OCI-LY1 (cell line): ENCODE data around the gene GNG7.

Experiments used
- H2AFZ ChIP-seq: fragments of 200-600 bp; sonication (generic), shearing (Covaris generic); 2 replicates; pipeline ENCODE4 v1.6.0; 2014; ENCODE audit warnings: antibody characterized with exemption, mild to moderate bottlenecking, low read length
- H3F3A ChIP-seq: fragments of 200-600 bp; sonication (generic), shearing (Covaris generic); 2 replicates; pipeline ENCODE4 v1.6.0; 2014; ENCODE audit warnings: mild to moderate bottlenecking, antibody characterized with exemption, low read length, moderate library complexity; ENCODE audit not compliant: insufficient read depth
- H3K27ac ChIP-seq: fragments of 200-600 bp; sonication (generic); 2 replicates; pipeline ENCODE4 v1.5.1; 2014; ENCODE audit warnings: low read length, mixed run types, mild to moderate bottlenecking, low read depth; ENCODE audit not compliant: poor library complexity, severe bottlenecking
- H3K27me3 ChIP-seq: fragments of 200-600 bp; sonication (generic); 2 replicates; pipeline ENCODE4 v1.6.0; 2014; ENCODE audit warnings: antibody characterized with exemption, mild to moderate bottlenecking, low read length, moderate library complexity; ENCODE audit not compliant: insufficient read depth
- H3K36me3 ChIP-seq: fragments of 200-600 bp; sonication (generic); 2 replicates; pipeline ENCODE4 v1.6.1; 2014; ENCODE audit warnings: mild to moderate bottlenecking, antibody characterized with exemption, low read length, moderate library complexity, mixed read lengths; ENCODE audit not compliant: insufficient read depth
- H3K4me1 ChIP-seq: fragments of 200-600 bp; sonication (generic); 2 replicates; pipeline ENCODE4 v1.5.1; 2014; ENCODE audit warnings: mild to moderate bottlenecking, low read length, moderate library complexity; ENCODE audit not compliant: insufficient read depth, severe bottlenecking
- H3K4me2 ChIP-seq: fragments of 200-600 bp; sonication (generic), shearing (Covaris generic); 2 replicates; pipeline ENCODE4 v1.6.1; 2014; ENCODE audit warnings: low read length
- H3K4me3 ChIP-seq: fragments of 200-600 bp; sonication (generic); 2 replicates; pipeline ENCODE4 v1.5.1; 2014; ENCODE audit warnings: low read length, low read depth, mild to moderate bottlenecking, mixed read lengths; ENCODE audit not compliant: poor library complexity, severe bottlenecking
- H3K79me2 ChIP-seq: fragments of 200-600 bp; shearing (Covaris generic); 2 replicates; pipeline ENCODE4 v1.6.1; 2016; ENCODE audit warnings: mixed run types, low read length, mixed read lengths; ENCODE audit not compliant: insufficient read depth
- H3K9ac ChIP-seq: fragments of 200-600 bp; sonication (generic), shearing (Covaris generic); 2 replicates; pipeline ENCODE4 v1.6.1; 2014; ENCODE audit warnings: mild to moderate bottlenecking, low read length, mixed read lengths
- H3K9me2 ChIP-seq: fragments of 200-600 bp; sonication (generic), shearing (Covaris generic); 2 replicates; pipeline ENCODE4 v1.6.1; 2014; ENCODE audit warnings: low read depth, mild to moderate bottlenecking, low read length, mixed read lengths
- H3K9me3 ChIP-seq: fragments of 200-600 bp; shearing (Covaris generic); 2 replicates; pipeline ENCODE4 v1.6.1; 2014; ENCODE audit warnings: low read length, mixed read lengths
- H4K20me1 ChIP-seq: fragments of 200-600 bp; sonication (generic), shearing (Covaris generic); 2 replicates; pipeline ENCODE4 v1.6.0; 2016; ENCODE audit warnings: mild to moderate bottlenecking, low read length; ENCODE audit not compliant: insufficient read depth
- EZH2 ChIP-seq: fragments of 200-600 bp; sonication (generic), shearing (Covaris generic); IDR thresholded peaks from 2 replicates; pipeline ENCODE4 v1.8.0; 2017; ENCODE audit warnings: borderline replicate concordance, mixed run types, mild to moderate bottlenecking, antibody characterized with exemption, low read length, moderate library complexity, mixed read lengths
- TF ChIP-seq, protein P1 (sequence below): fragments of 200-600 bp; sonication (generic), shearing (Covaris generic); IDR thresholded peaks from 2 replicates; pipeline ENCODE4 v1.5.1; 2017; ENCODE audit warnings: mild to moderate bottlenecking, antibody characterized with exemption, low read length, moderate library complexity, mixed read lengths

Gene GNG7

DNA sequence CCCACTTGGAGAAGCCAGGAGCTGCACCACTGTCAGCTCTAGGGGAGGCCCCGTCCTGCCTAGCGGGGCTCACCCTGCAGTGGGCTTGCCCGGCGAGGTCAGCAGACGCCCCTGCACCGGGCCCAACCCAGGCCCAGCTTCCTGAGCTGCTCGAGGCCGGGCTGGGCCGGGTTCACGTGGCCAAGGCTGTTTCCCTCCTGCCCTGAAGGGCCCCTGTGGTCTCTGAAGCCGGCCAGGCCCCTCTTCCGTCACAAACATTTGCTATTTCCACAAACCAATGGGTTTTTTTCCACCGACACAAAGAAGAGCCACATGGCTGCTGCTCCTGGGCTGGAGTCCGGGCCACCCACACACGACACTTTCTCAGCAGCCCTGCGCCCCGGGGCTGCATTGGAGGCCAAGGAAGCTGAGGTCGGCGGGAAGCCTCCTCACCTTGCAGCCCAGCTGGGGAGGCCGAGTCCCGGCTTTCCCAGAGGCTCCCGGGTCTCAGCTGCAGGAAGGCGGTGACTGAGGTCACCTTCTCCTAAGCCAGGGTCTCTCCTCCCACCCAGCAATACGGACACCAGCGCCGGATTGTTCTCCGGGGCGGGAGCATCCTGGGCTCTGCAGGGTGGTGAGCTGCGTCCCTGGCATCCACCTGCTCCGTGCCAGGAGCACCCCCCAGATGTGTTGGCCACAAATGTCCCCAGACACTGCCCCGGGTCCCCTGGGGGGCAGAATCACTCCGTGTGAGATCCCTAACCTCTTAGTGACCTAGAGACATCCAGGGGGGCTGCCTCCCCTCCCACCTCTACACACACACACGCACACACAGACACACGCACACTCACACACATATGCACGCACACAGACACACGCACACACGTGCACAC lies 146.0 kb downstream of the GNG7 start:
- no peak overlapping the region for H3K4me2 ChIP-seq
- no peaks in the 10 kb centered on the region for H3K79me2 ChIP-seq
- no peak overlapping the region for H3K9ac ChIP-seq
- no peak overlapping the region for H2AFZ ChIP-seq
- H3K9me2 ChIP-seq: no peaks in the 10 kb centered on the region
- no peaks in the 10 kb centered on the region for H3K36me3 ChIP-seq
- no peak overlapping the region for H3K27ac ChIP-seq
- H3K9me3 ChIP-seq: no peaks in the 10 kb centered on the region
- peaks cover 4% of the 10 kb centered on the region for H3K4me1 ChIP-seq
- TF ChIP-seq, protein P1, sequence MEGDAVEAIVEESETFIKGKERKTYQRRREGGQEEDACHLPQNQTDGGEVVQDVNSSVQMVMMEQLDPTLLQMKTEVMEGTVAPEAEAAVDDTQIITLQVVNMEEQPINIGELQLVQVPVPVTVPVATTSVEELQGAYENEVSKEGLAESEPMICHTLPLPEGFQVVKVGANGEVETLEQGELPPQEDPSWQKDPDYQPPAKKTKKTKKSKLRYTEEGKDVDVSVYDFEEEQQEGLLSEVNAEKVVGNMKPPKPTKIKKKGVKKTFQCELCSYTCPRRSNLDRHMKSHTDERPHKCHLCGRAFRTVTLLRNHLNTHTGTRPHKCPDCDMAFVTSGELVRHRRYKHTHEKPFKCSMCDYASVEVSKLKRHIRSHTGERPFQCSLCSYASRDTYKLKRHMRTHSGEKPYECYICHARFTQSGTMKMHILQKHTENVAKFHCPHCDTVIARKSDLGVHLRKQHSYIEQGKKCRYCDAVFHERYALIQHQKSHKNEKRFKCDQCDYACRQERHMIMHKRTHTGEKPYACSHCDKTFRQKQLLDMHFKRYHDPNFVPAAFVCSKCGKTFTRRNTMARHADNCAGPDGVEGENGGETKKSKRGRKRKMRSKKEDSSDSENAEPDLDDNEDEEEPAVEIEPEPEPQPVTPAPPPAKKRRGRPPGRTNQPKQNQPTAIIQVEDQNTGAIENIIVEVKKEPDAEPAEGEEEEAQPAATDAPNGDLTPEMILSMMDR: no peak
- TF ChIP-seq EZH2: no peak
- no peaks in the 10 kb centered on the region for H4K20me1 ChIP-seq
- no peak overlapping the region for H3K4me3 ChIP-seq
- peaks cover 4% of the 10 kb centered on the region; the same call in 1 of the 2 replicates for H3K27me3 ChIP-seq
- peaks cover 3% of the 10 kb centered on the region; the same call in 1 of the 2 replicates for H3F3A ChIP-seq

GRCh38 chr19:2555422-2556220 lies 146.9 kb downstream of the GNG7 start:
- Histone ChIP-seq H3F3A (peaks cover 3% of the 10 kb centered on the region; the same call in 1 of the 2 replicates), H3K4me2 (no peak overlapping the region), H3K36me3 (no peaks in the 10 kb centered on the region), H3K27ac (no peak overlapping the region), H4K20me1 (no peaks in the 10 kb centered on the region), H3K79me2 (no peaks in the 10 kb centered on the region), H3K4me3 (no peak overlapping the region), H2AFZ (no peak overlapping the region), H3K4me1 (peaks cover 4% of the 10 kb centered on the region), H3K27me3 (no peaks in the 10 kb centered on the region; the same call in 1 of the 2 replicates), H3K9me2 (no peaks in the 10 kb centered on the region), H3K9me3 (no peaks in the 10 kb centered on the region), H3K9ac (no peak overlapping the region)
- no peak for TF ChIP-seq EZH2
- TF ChIP-seq, protein P1: no peak

DNA sequence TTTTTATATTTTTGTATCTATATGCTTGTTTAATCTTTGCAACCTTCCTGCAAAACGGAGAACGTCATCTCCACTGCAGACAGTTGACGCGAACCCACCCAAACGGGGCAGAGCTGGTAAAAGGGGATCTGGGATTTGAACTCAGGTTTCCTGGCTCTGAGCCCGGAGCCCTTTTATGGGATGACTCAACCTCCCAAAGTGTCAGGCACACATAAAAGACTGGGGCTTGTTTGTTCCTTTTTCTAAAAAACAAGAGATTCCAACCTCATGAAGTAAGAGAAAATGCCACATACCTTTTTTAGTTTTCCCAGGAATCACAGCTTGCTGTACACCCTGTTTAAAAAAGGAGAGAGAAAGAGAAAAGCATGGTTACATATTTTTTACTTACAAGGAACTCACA lies 147.6 kb downstream of the GNG7 start:
- no peak overlapping the region for H2AFZ ChIP-seq
- H3K27ac ChIP-seq: no peak overlapping the region
- peaks cover 4% of the 10 kb centered on the region for H3K4me1 ChIP-seq
- no peaks in the 10 kb centered on the region for H3K79me2 ChIP-seq
- H3K9me2 ChIP-seq: no peaks in the 10 kb centered on the region
- no peaks in the 10 kb centered on the region for H3K9me3 ChIP-seq
- no peak overlapping the region for H3K4me3 ChIP-seq
- H3K27me3 ChIP-seq: no peaks in the 10 kb centered on the region; the same call in 1 of the 2 replicates
- TF ChIP-seq, protein P1: no peak
- no peak for TF ChIP-seq EZH2
- no peaks in the 10 kb centered on the region for H4K20me1 ChIP-seq
- H3K9ac ChIP-seq: no peak overlapping the region
- no peak overlapping the region for H3K4me2 ChIP-seq
- peaks cover 3% of the 10 kb centered on the region; the same call in 1 of the 2 replicates for H3F3A ChIP-seq
- no peaks in the 10 kb centered on the region for H3K36me3 ChIP-seq
